IMR-90 (cell line): ENCODE data around the gene LY86. TPM values are rescaled to one million over a fixed set of nuclear protein-coding genes. Genes with fewer than 3 reads are reported as not detected.

Experiments used
- ATAC-seq: fragments of 200-7000 bp; cut with Tn5 transposase; 2 replicates; pipeline ENCODE4 v1.9.1; 2020; ENCODE audit warnings: low read depth, mild to moderate bottlenecking, moderate library complexity
- BruUV-seq: library from RNA; stranded (reverse); fragments of 400-500 nt; replicated peaks from 2 replicates; lab custom pipeline; 2021; lab: Mats Ljungman, UMichigan
- CTCF ChIA-PET: fragments of 300-600 bp; formaldehyde crosslinking; extraction: SDS; loops from one replicate; lab custom pipeline; 2021; ENCODE audit warnings: antibody characterized with exemption; lab: Yijun Ruan, JAX
- POLR2A ChIA-PET: fragments of 300-600 bp; sonication (Branson Sonifier 250); formaldehyde crosslinking; loops from one replicate; lab custom pipeline; 2022; ENCODE audit warnings: antibody characterized with exemption; ENCODE audit not compliant: unreplicated experiment; lab: Charles Lee
- DNase-seq: peaks from one replicate; pipeline ENCODE4 v3.0.0; 2013
- H2AFZ ChIP-seq: replicated peaks from 2 replicates; pipeline ENCODE3; 2013; ENCODE audit warnings: low read length, mild to moderate bottlenecking; ENCODE audit not compliant: poor library complexity
- H2AK5ac ChIP-seq: 2 replicates; pipeline ENCODE4 v1.6.1; 2013; ENCODE audit warnings: low read depth, low read length, inconsistent platforms
- H2AK9ac ChIP-seq: replicated peaks from 2 replicates; pipeline ENCODE3; 2013; ENCODE audit warnings: mild to moderate bottlenecking, low read depth, low read length, moderate library complexity; ENCODE audit not compliant: poor library complexity
- H2BK120ac ChIP-seq: 2 replicates; pipeline ENCODE4 v1.6.1; 2013; ENCODE audit warnings: low read depth, low read length, inconsistent platforms
- H2BK15ac ChIP-seq: 3 replicates; pipeline ENCODE4 v1.6.1; 2013; ENCODE audit warnings: low read depth, low read length, inconsistent platforms
- H2BK20ac ChIP-seq: 2 replicates; pipeline ENCODE4 v1.6.1; 2013; ENCODE audit warnings: low read depth, mild to moderate bottlenecking, inconsistent platforms, low read length, moderate library complexity
- H2BK5ac ChIP-seq: 2 replicates; pipeline ENCODE4 v1.6.1; 2013; ENCODE audit warnings: mild to moderate bottlenecking, low read depth, low read length, inconsistent platforms; ENCODE audit not compliant: poor library complexity, severe bottlenecking
- H3K14ac ChIP-seq: replicated peaks from 2 replicates; pipeline ENCODE4 v1.6.1; 2013; ENCODE audit warnings: low read depth, low read length, inconsistent platforms
- H3K18ac ChIP-seq: 2 replicates; pipeline ENCODE4 v1.6.1; 2013; ENCODE audit warnings: low read depth, low read length, control low read depth
- H3K23ac ChIP-seq: 2 replicates; pipeline ENCODE4 v1.6.1; 2013; ENCODE audit warnings: low read depth, low read length, inconsistent platforms
- H3K27ac ChIP-seq: 2 replicates; pipeline ENCODE4 v1.5.1; 2013; ENCODE audit warnings: mild to moderate bottlenecking, control low read depth, low read length; ENCODE audit not compliant: insufficient read depth
- H3K27me3 ChIP-seq: 2 replicates; pipeline ENCODE4 v1.6.1; 2013; ENCODE audit warnings: low read length; ENCODE audit not compliant: control insufficient read depth, insufficient read depth
- H3K36me3 ChIP-seq: 2 replicates; pipeline ENCODE4 v1.6.1; 2013; ENCODE audit warnings: low read length, mixed read lengths; ENCODE audit not compliant: control insufficient read depth, insufficient read depth
- H3K4ac ChIP-seq: 2 replicates; pipeline ENCODE4 v1.6.1; 2013; ENCODE audit warnings: low read depth, low read length, inconsistent platforms
- H3K4me1 ChIP-seq: 2 replicates; pipeline ENCODE4 v1.6.1; 2013; ENCODE audit warnings: low read length, mixed read lengths; ENCODE audit not compliant: control insufficient read depth, insufficient read depth
- H3K4me2 ChIP-seq: 2 replicates; pipeline ENCODE4 v1.6.1; 2013; ENCODE audit warnings: low read depth, mild to moderate bottlenecking, control low read depth, low read length, moderate library complexity
- H3K4me3 ChIP-seq: 2 replicates; pipeline ENCODE4 v1.5.1; 2013; ENCODE audit warnings: low read depth, mild to moderate bottlenecking, control low read depth, low read length, moderate library complexity; ENCODE audit not compliant: insufficient read depth
- H3K56ac ChIP-seq: 2 replicates; pipeline ENCODE4 v1.6.1; 2013; ENCODE audit warnings: low read length, inconsistent platforms; ENCODE audit not compliant: insufficient read depth; ENCODE audit errors: extremely low read depth
- H3K79me1 ChIP-seq, 2 experiments: 2 replicates each; pipeline ENCODE4 v1.6.1; 2013; ENCODE audit warnings: low read length in 2 of 2, inconsistent platforms in 1 of 2, low read depth in 1 of 2
- H3K9ac ChIP-seq: 2 replicates; pipeline ENCODE4 v1.6.1; 2013; ENCODE audit warnings: low read depth, low read length, control low read depth
- H3K9me1 ChIP-seq: 2 replicates; pipeline ENCODE4 v1.6.1; 2013; ENCODE audit warnings: low read length, inconsistent platforms; ENCODE audit not compliant: insufficient read depth
- H3K9me3 ChIP-seq: 2 replicates; pipeline ENCODE4 v1.6.1; 2013; ENCODE audit warnings: low read length; ENCODE audit not compliant: control insufficient read depth, insufficient read depth
- H4K20me1 ChIP-seq: 2 replicates; pipeline ENCODE4 v1.6.1; 2013; ENCODE audit warnings: low read length, inconsistent platforms; ENCODE audit not compliant: insufficient read depth
- H4K5ac ChIP-seq: 2 replicates; pipeline ENCODE4 v1.6.1; 2013; ENCODE audit warnings: mild to moderate bottlenecking, low read depth, low read length, control low read depth
- H4K8ac ChIP-seq, 2 experiments: 2 replicates each; pipeline ENCODE4 v1.6.1; 2013; ENCODE audit warnings: low read depth in 2 of 2, low read length in 2 of 2, control low read depth in 1 of 2, inconsistent platforms in 1 of 2
- H4K91ac ChIP-seq: 2 replicates; pipeline ENCODE4 v1.6.1; 2013; ENCODE audit warnings: low read depth, low read length, inconsistent platforms; ENCODE audit not compliant: insufficient read depth
- CHD1 ChIP-seq: IDR thresholded peaks from 2 replicates; pipeline ENCODE4 v1.6.1; 2012; ENCODE audit warnings: low read depth, low read length, improper control_type of control experiment
- MAFK ChIP-seq: IDR thresholded peaks from 2 replicates; pipeline ENCODE4 v1.6.1; 2012; ENCODE audit warnings: low read depth, low read length, improper control_type of control experiment
- MAZ ChIP-seq: IDR thresholded peaks from 2 replicates; pipeline ENCODE4 v1.6.1; 2012; ENCODE audit warnings: low read depth, mild to moderate bottlenecking, low read length, improper control_type of control experiment, moderate library complexity, borderline replicate concordance
- MXI1 ChIP-seq: IDR thresholded peaks from 2 replicates; pipeline ENCODE4 v1.6.1; 2012; ENCODE audit warnings: low read depth, mild to moderate bottlenecking, low read length, moderate library complexity, borderline replicate concordance
- POLR2A ChIP-seq: IDR thresholded peaks from 2 replicates; pipeline ENCODE4 v1.6.1; 2012; ENCODE audit warnings: mild to moderate bottlenecking, low read depth, low read length
- RAD21 ChIP-seq: IDR thresholded peaks from 2 replicates; pipeline ENCODE4 v1.6.1; 2012; ENCODE audit warnings: low read length, improper control_type of control experiment
- SMC3 ChIP-seq: fragments of 150-350 bp; IDR thresholded peaks from 2 replicates; pipeline ENCODE4 v1.6.1; 2016; ENCODE audit warnings: low read depth, mild to moderate bottlenecking, antibody characterized with exemption, low read length, moderate library complexity
- WGBS, 2 experiments: methylation state at CpG; one replicate each; pipeline versions ENCODE4 v1.1.5 to v1.1.7; 2013; ENCODE audit warnings: missing lambda C conversion rate in 2 of 2; ENCODE audit not compliant: insufficient read length in 1 of 2; ENCODE audit errors: extremely low coverage in 2 of 2; 5-methylcytosine and 5-hydroxymethylcytosine counted together
- dilution Hi-C: fragments of 300-500 bp; cut with HindIII; formaldehyde crosslinking; loops from one replicate; pipeline ENCODE4 v1.14.3; 2018; ENCODE audit warnings: low sequenced_read_pairs; ENCODE audit not compliant: unreplicated experiment
- in situ Hi-C: fragments of 300-500 bp; cut with MboI; formaldehyde crosslinking; loops from 3 replicates; pipeline ENCODE4 v1.14.3; 2019; ENCODE audit warnings: low sequenced_read_pairs, inconsistent platforms, mixed read lengths
- intact Hi-C: fragments of 100-400 bp; cut with micrococcal nuclease; formaldehyde crosslinking; loops from 2 replicates; pipeline ENCODE4 v1.10.0; 2022
- polyA plus RNA-seq, 3 experiments: library from polyadenylated mRNA; depleted of rRNA; stranded (reverse); fragments of >200 nt; gene quantifications; 2 replicates each; pipeline ENCODE4 v1.2.3, GENCODE V29; 2012; ENCODE audit warnings: low replicate concordance in 1 of 3
- total RNA-seq: library from RNA; depleted of rRNA; stranded (reverse); fragments of >200 nt; gene quantifications from 2 replicates; pipeline ENCODE4 v1.2.3, GENCODE V29; 2012
- TF ChIP-seq, protein P1 (sequence below): fragments of 150-350 bp; IDR thresholded peaks from 2 replicates; pipeline ENCODE4 v1.6.1; 2016; ENCODE audit warnings: low read depth, mild to moderate bottlenecking, low read length, moderate library complexity, borderline replicate concordance

LY86 gene
- total and polyA plus RNA-seq, 2 of the 4 experiments (the other 2 are of a cell fraction), result not detected

DNA sequence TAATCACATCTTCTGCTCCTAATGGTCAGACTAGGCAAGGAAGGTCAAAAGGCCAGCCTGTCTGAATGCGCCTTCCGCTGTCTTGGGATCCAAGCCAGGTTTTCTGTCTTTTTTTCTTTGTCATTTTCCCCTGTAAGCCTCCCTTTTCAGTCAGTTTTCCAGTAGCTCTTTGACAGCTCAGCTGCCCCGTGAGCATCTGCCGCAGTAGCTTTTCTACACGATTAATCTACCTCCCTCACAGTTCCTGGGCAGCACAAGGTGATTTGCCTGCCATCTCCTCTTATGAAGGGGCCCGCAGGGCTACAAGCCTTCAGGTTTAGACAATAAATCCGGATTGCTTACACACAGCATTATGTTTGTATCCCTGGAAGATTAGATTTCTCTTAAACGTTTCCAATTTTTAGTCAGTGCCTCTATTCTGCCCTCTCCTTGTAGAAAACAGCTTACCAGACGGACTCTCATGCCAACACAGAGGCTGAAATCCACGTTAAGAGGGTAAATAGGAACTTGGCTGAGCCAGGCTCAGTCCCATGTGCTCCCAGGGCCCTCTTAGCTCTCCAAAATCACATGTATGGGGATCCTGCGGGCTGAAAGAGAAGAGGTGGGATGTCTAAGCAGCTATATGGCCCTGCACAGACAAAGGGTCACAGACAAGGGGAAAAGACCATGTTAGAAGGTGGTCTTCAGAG is 77.2 kb downstream of the LY86 start:
- no peak overlapping the region for H4K8ac ChIP-seq
- no peak overlapping the region for H3K4me3 ChIP-seq
- no peaks in the 10 kb centered on the region for H3K79me1 ChIP-seq
- no peaks in the 10 kb centered on the region for H4K20me1 ChIP-seq
- in situ Hi-C loops, result no loop called here
- 0 out of 2 replicates have a peak, but pooled peaks cover 2% of the 10 kb centered on the region for H3K9me3 ChIP-seq
- TF ChIP-seq CHD1, result no peak
- no peak for TF ChIP-seq SMC3
- TF ChIP-seq, protein P1, sequence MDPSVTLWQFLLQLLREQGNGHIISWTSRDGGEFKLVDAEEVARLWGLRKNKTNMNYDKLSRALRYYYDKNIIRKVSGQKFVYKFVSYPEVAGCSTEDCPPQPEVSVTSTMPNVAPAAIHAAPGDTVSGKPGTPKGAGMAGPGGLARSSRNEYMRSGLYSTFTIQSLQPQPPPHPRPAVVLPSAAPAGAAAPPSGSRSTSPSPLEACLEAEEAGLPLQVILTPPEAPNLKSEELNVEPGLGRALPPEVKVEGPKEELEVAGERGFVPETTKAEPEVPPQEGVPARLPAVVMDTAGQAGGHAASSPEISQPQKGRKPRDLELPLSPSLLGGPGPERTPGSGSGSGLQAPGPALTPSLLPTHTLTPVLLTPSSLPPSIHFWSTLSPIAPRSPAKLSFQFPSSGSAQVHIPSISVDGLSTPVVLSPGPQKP, result no peak
- no peak for TF ChIP-seq RAD21
- no peak for TF ChIP-seq POLR2A
- no peak for TF ChIP-seq MAFK
- TF ChIP-seq MAZ, result no peak
- TF ChIP-seq MXI1, result no peak
- dilution Hi-C loops, result no loop called here
- no peak overlapping the region for H2BK120ac ChIP-seq
- H3K18ac ChIP-seq, result no peak overlapping the region
- H2AK5ac ChIP-seq, result no peak overlapping the region
- no peak overlapping the region for H3K56ac ChIP-seq
- H3K4ac ChIP-seq, result no peak overlapping the region
- no TSS peak for BruUV-seq
- POLR2A ChIA-PET, result no interaction called here
- H2BK20ac ChIP-seq, result no peak overlapping the region
- H3K27me3 ChIP-seq, result peaks cover 9% of the 10 kb centered on the region; the same call in 1 of the 2 replicates
- H3K4me1 ChIP-seq, result no peaks in the 10 kb centered on the region
- no peak overlapping the region for H3K4me2 ChIP-seq
- H3K23ac ChIP-seq, result no peak overlapping the region
- WGBS, 2 experiments, result 10% methylated on average over 5 of the region's 11 CpGs; no CpG with 5 or more reads in 1 of the 2 experiments
- H3K9ac ChIP-seq, result no peak overlapping the region
- H2BK15ac ChIP-seq, result no peak overlapping the region
- H2AK9ac ChIP-seq, result no peak overlapping the region
- no peaks in the 10 kb centered on the region for H3K9me1 ChIP-seq
- H4K5ac ChIP-seq, result no peak overlapping the region
- H4K91ac ChIP-seq, result no peak overlapping the region
- no peak overlapping the region for H3K14ac ChIP-seq
- H2BK5ac ChIP-seq, result no peak overlapping the region
- intact Hi-C loops, result no loop called here
- DNase-seq (no peak), ATAC-seq (no peak)
- CTCF ChIA-PET, result interaction anchor here (0.6 to 2.4 kb wide), 2 partner anchors 11 to 37 kb away, joined by 3 to 6 read pairs; no protein-coding TSS in a partner anchor
- no peak overlapping the region for H2AFZ ChIP-seq
- H3K27ac ChIP-seq, result no peak overlapping the region
- no peaks in the 10 kb centered on the region for H3K36me3 ChIP-seq
